ENCODE data around the gene CDH3.

CDH3 gene

DNA sequence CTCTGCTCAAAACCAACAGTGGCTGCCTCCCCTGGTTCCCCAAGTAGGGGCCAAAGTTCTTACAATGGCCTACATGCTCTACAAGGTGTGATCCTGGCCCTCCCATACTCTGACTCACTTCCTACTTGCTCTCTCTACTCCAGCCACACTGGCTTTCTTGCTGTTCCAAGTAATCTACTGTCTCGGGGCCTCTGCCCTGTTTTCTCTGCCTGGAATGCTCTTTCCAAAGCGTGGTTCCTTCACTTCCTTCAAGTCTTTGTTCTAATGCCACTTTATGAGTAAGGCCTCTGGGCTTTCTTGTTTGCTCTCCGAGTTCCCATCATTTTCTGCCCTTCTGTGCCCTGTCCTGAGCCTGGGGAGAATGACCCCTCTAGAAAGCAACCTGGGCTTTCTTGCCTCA lies 4.1 kb upstream of the CDH3 start:
- Mint-ChIP-seq H3K27ac (ENCODE audit: low read depth) (no peak overlapping the region), H3K27me3 (peaks cover 64% of the 10 kb centered on the region), H3K36me3 (ENCODE audit: insufficient read depth) (no peaks in the 10 kb centered on the region), H3K4me3 (no peak overlapping the region), H3K9me3 (no peaks in the 10 kb centered on the region), H3K4me1 (peaks cover 4% of the 10 kb centered on the region)
- ATAC-seq (replicated peaks; ENCODE audit: extremely low read depth, poor library complexity, severe bottlenecking) (no peak), DNase-seq (ENCODE audit: low spot score in 2 of 2) (no peak)

DNA sequence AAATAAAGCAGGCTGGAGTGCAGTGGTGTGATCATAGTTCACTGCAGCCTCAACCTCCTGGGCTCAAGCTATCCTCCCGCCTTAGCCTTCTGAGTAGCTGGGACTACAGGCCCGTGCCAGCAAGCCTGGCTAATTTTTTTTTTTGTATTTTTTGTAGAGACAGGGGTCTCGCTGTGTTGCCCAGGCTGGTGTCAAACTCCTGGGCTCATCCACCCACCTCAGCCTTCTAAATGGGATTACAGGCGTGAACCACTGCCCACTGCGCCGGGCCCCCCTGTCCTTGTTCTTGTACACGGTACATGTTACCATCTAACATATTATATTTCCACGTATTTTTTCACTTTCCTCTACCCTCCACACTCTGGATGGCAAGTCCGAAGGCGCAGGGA lies 3.1 kb upstream of the CDH3 start:
- peaks cover 73% of the 10 kb centered on the region for H3K27me3 Mint-ChIP-seq
- H3K4me3 Mint-ChIP-seq = no peak overlapping the region
- H3K27ac Mint-ChIP-seq (ENCODE audit: low read depth) = no peak overlapping the region

DNA sequence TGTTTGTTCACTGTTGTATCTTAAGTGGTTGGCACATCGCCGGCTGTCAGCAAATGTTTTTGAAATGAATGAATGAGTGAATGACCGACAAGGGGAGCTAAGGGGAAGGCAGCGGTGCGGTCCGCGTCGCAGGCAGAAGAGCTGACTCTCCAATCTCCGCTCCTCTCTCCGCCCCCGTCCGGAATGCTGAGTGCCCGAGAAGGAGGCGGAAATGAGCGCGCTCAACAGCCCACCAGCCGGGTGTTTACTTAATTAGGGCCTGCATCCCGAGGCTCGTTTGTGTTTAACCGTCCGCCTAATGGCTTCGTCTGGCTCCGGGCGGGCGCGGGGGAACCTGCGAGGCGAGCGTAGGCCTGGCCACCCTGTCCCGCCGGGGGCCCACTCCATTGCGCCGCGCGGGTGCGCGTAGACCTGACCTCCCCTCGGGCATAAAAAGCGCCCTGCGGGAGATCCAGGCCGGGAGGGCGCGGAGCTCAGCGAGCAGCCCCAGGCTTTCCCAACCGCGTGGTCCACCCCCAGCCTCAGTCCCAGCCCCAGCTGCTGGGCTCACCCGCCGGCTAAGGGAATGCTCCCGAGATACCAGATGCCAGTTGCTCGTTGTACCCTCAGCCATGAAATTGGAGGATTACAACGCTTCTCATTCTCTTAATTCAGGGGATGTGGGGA lies 2.5 kb upstream of the CDH3 start:
- H3K9me3 Mint-ChIP-seq = no peaks in the 10 kb centered on the region
- peaks cover 4% of the 10 kb centered on the region for H3K4me1 Mint-ChIP-seq
- ATAC-seq (replicated peaks; ENCODE audit: extremely low read depth, poor library complexity, severe bottlenecking) (no peak), DNase-seq (ENCODE audit: low spot score in 2 of 2) (no peak)
- no peak overlapping the region for H3K27ac Mint-ChIP-seq (ENCODE audit: low read depth)
- H3K27me3 Mint-ChIP-seq = peaks cover 78% of the 10 kb centered on the region
- no peak overlapping the region for H3K4me3 Mint-ChIP-seq
- H3K36me3 Mint-ChIP-seq (ENCODE audit: insufficient read depth) = no peaks in the 10 kb centered on the region

More for the DNA sequence above, 3.1 kb upstream of the CDH3 start:
- ATAC-seq (replicated peaks; ENCODE audit: extremely low read depth, poor library complexity, severe bottlenecking) (no peak), DNase-seq (ENCODE audit: low spot score in 2 of 2) (no peak)
- peaks cover 4% of the 10 kb centered on the region for H3K4me1 Mint-ChIP-seq
- no peaks in the 10 kb centered on the region for H3K9me3 Mint-ChIP-seq
- H3K36me3 Mint-ChIP-seq (ENCODE audit: insufficient read depth) = no peaks in the 10 kb centered on the region

DNA sequence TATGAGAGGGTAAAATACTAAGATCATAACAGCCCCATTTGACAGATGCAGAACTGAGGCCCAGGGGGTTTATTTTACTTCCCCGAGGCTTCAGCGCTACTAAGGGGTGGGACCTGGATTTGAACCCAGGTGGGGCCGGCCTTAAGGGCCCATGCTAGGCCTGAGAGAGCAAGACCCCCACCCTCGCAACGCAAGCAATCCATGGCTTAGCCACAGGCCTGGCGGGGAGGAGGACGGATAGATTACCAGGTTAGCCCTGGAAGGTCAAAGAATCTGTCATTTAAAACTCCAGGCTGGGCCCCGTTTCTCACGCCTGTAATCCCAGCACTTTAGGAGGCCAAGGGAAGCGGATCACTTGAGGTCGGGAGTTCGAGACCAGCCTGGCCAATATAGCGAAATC lies 1.9 kb upstream of the CDH3 start:
- peak overlapping the region; percentile 52 for H3K4me3 Mint-ChIP-seq
- no peak overlapping the region for H3K27ac Mint-ChIP-seq (ENCODE audit: low read depth)
- peaks cover 80% of the 10 kb centered on the region for H3K27me3 Mint-ChIP-seq
- H3K36me3 Mint-ChIP-seq (ENCODE audit: insufficient read depth) = no peaks in the 10 kb centered on the region
- peaks cover 4% of the 10 kb centered on the region for H3K4me1 Mint-ChIP-seq
- DNase-seq (ENCODE audit: low spot score in 2 of 2) (no peak), ATAC-seq (replicated peaks; ENCODE audit: extremely low read depth, poor library complexity, severe bottlenecking) (no peak)
- no peaks in the 10 kb centered on the region for H3K9me3 Mint-ChIP-seq

DNA sequence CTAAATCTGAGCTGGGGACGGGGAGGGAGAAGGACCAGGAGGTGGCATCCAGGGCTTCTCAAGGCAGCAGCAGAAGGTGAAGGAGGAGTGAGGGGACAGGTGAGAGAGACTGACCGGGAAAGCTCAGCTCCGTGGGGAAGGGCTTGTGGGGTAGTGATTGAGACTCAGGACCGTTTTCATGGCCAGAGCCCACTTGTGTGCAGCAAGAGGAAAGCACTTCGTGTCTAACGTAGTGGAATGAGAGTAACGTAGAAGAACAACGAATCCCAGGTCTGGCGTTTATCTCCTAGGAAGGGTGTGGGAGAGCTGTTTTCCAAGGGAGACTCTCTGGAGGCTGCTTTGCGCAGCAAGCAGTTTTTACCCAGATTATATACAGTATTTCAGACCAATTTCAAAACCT lies 1.3 kb upstream of the CDH3 start:
- DNase-seq (ENCODE audit: low spot score in 2 of 2) (no peak), ATAC-seq (replicated peaks; ENCODE audit: extremely low read depth, poor library complexity, severe bottlenecking) (no peak)
- Mint-ChIP-seq H3K27me3 (peaks cover 80% of the 10 kb centered on the region), H3K27ac (ENCODE audit: low read depth) (no peak overlapping the region), H3K4me3 (peak overlapping the region; percentile 52), H3K36me3 (ENCODE audit: insufficient read depth) (no peaks in the 10 kb centered on the region), H3K9me3 (no peaks in the 10 kb centered on the region), H3K4me1 (peaks cover 4% of the 10 kb centered on the region)

DNA sequence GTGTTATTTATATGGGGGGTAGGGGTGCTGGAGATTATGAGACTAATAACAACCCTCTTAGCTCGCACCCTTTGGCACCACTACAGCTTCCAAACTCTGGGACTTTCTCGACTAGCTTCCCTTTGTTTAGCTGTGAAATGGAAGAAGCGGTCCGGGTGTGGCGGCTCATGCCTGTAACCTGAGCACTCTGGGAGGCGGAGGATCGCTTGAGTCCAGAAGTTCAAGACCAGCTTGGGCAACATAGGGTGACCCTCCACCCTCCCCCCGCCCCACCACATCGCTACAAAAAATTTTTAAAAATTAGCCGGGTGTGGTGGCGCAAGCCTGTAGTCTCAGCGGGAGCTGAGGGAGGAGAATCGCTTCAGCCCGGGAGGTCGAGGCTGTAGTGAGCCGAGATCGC lies 814 bp upstream of the CDH3 start:
- Mint-ChIP-seq H3K36me3 (ENCODE audit: insufficient read depth) (no peaks in the 10 kb centered on the region), H3K4me3 (peak overlapping the region; percentile 52), H3K4me1 (peaks cover 4% of the 10 kb centered on the region), H3K9me3 (no peaks in the 10 kb centered on the region), H3K27me3 (peaks cover 83% of the 10 kb centered on the region), H3K27ac (ENCODE audit: low read depth) (no peak overlapping the region)
- DNase-seq (ENCODE audit: low spot score in 2 of 2) = no peak
- no peak for ATAC-seq (replicated peaks; ENCODE audit: extremely low read depth, poor library complexity, severe bottlenecking)

DNA sequence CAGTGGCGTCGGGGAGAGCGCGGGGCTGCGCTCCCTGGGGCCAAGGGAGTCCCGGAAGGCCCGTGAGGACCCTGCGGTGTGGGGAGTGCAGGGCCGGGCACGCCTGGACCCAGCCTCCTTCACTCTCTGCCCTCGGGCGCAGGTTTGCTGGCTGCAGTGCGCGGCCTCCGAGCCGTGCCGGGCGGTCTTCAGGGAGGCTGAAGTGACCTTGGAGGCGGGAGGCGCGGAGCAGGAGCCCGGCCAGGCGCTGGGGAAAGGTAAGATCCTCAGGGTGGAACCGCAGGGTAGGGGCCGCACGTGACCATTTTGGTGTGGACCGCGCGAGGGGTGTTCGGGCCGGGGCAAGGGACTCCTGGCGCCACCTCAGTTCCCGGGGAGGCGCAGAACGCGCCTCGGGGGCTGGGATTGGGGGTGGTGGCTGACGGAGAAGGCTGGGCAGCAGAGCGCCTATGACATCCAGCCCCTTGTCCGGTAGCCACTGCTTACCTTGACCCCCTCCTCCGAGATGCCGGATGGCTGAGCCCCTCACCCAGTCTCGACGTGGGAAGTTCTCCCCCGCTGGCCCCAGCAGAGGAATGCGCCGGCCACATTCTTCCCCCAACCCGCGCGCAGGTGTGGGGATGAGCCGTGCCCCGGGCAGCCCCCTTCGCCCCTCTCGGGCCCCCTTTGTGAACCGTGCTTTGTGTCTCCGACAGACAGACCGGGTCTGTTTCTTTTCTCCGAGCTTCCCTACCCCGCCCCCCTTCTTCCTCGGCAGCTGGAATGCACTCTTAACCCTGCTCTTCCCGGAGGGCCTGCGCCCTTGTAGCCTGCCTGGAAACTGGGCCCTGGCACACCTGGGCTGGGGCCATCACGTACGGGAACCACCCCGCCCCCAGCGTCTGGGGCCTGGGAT lies 631 bp downstream of the CDH3 start:
- peaks cover 91% of the 10 kb centered on the region for H3K27me3 Mint-ChIP-seq
- DNase-seq (ENCODE audit: low spot score in 2 of 2) (no peak), ATAC-seq (replicated peaks; ENCODE audit: extremely low read depth, poor library complexity, severe bottlenecking) (no peak)
- no peak overlapping the region for H3K27ac Mint-ChIP-seq (ENCODE audit: low read depth)
- peak overlapping the region; percentile 29 for H3K4me3 Mint-ChIP-seq
- peaks cover 4% of the 10 kb centered on the region for H3K4me1 Mint-ChIP-seq
- H3K9me3 Mint-ChIP-seq = no peaks in the 10 kb centered on the region
- H3K36me3 Mint-ChIP-seq (ENCODE audit: insufficient read depth) = no peaks in the 10 kb centered on the region

DNA sequence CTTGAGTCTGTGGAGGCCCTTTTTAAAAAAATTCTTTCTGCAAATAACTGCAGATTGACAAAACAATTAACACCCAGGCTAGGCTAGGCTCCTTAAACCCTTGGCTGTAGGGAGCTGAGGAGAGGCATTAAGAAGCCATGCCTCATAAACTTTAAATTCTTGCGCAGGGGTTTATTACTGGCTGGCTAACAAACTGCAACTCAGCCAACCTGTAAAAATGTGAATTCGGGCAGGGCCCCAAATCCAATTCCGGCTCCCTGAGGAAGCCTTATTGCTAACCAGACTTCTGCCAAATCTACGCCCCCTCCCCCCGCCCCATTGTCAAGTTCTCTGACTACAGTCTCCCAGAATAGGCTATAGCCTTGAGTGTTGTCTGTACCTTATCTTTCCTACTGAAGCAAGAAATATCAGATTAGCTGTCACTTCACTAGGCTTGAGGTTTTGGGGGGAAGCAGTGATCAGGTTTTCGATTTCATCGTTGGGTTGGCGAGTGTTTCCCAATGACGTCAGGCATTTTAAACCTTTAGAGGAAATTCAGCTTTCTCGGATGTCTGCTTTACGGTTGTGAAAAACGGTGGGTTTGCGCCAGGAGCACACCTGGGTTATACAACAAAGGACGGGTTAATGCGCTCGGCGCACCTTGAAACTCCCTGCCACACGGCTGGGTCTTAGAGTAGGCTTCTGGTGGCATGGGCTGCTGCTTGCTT lies 2.0 kb downstream of the CDH3 start:
- Mint-ChIP-seq H3K9me3 (no peaks in the 10 kb centered on the region), H3K27ac (ENCODE audit: low read depth) (no peak overlapping the region), H3K27me3 (peaks cover 88% of the 10 kb centered on the region), H3K4me3 (peak overlapping the region; percentile 29), H3K4me1 (peaks cover 4% of the 10 kb centered on the region), H3K36me3 (ENCODE audit: insufficient read depth) (no peaks in the 10 kb centered on the region)
- DNase-seq (ENCODE audit: low spot score in 2 of 2) (no peak), ATAC-seq (replicated peaks; ENCODE audit: extremely low read depth, poor library complexity, severe bottlenecking) (no peak)

DNA sequence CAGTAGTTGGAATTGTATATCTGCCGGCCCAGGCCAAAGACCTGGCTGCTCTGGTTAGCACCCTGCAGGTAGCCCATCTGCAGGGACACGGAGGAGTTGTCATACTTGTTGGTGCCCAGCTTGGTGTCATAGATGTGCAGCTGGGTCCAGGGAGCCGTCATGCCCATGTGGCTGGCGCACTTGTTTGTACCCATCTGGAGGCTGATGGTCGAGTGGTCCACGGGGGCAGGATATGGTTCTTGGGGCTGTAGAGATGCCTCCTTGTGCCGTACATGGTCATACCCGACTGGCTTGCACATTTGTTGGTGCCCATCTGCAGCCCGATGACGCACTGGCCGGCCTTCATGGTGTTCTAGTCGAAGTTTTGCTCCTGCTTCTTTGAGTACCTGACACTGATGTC lies 6.0 kb downstream of the CDH3 start:
- DNase-seq (ENCODE audit: low spot score in 2 of 2) = no peak
- no peak for ATAC-seq (replicated peaks; ENCODE audit: extremely low read depth, poor library complexity, severe bottlenecking)
- no peaks in the 10 kb centered on the region for H3K4me1 Mint-ChIP-seq
- no peak overlapping the region for H3K27ac Mint-ChIP-seq (ENCODE audit: low read depth)
- H3K27me3 Mint-ChIP-seq = peaks cover 53% of the 10 kb centered on the region
- H3K36me3 Mint-ChIP-seq (ENCODE audit: insufficient read depth) = no peaks in the 10 kb centered on the region
- H3K4me3 Mint-ChIP-seq = no peak overlapping the region
- H3K9me3 Mint-ChIP-seq = no peaks in the 10 kb centered on the region

DNA sequence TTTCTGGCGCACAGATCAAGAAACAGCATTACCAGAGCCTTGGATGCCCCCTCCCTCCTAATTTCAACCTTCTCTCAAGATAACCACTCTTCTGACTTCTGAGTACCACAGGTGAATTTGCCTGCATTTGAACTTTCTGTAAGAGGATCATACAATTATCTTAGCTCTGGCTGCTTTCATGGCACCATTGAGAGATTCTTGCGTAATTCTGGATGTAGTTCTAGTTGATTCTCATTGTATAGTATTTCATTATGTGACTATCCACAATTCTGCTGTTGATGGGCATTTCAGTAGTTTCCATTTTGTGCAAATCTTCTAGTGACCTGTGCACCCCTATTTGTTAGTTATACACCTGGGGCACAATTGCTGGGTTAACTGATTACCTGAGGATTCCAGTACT lies 7.5 kb downstream of the CDH3 start:
- no peak overlapping the region for H3K4me3 Mint-ChIP-seq
- no peaks in the 10 kb centered on the region for H3K9me3 Mint-ChIP-seq
- DNase-seq (ENCODE audit: low spot score in 2 of 2) (no peak), ATAC-seq (replicated peaks; ENCODE audit: extremely low read depth, poor library complexity, severe bottlenecking) (no peak)
- H3K27me3 Mint-ChIP-seq = peaks cover 46% of the 10 kb centered on the region
- no peaks in the 10 kb centered on the region for H3K36me3 Mint-ChIP-seq (ENCODE audit: insufficient read depth)
- no peak overlapping the region for H3K27ac Mint-ChIP-seq (ENCODE audit: low read depth)
- no peaks in the 10 kb centered on the region for H3K4me1 Mint-ChIP-seq

DNA sequence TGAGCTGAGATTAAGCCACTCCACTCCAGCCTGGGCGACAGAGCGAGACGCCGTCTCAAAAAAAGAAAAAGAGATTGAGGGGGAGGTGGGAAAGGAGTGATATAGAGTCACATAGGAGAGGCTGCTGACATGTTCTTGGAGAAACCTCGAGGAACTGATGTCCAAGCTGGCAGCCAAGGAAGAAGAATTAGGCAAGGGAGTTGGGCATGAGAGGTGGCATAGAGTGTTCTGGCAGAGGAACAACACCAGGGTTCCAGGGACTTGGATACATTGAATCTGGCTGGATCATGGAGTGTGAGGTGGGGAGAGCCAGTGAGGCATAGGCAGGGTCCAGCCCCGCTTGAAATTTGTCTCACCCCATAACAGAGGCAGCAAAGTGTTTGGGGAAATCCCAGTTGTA lies 10.7 kb downstream of the CDH3 start:
- DNase-seq (ENCODE audit: low spot score in 2 of 2) (no peak), ATAC-seq (replicated peaks; ENCODE audit: extremely low read depth, poor library complexity, severe bottlenecking) (no peak)
- Mint-ChIP-seq H3K27me3 (peaks cover 32% of the 10 kb centered on the region), H3K36me3 (ENCODE audit: insufficient read depth) (no peaks in the 10 kb centered on the region), H3K4me1 (no peaks in the 10 kb centered on the region), H3K9me3 (no peaks in the 10 kb centered on the region), H3K4me3 (no peak overlapping the region), H3K27ac (ENCODE audit: low read depth) (no peak overlapping the region)

DNA sequence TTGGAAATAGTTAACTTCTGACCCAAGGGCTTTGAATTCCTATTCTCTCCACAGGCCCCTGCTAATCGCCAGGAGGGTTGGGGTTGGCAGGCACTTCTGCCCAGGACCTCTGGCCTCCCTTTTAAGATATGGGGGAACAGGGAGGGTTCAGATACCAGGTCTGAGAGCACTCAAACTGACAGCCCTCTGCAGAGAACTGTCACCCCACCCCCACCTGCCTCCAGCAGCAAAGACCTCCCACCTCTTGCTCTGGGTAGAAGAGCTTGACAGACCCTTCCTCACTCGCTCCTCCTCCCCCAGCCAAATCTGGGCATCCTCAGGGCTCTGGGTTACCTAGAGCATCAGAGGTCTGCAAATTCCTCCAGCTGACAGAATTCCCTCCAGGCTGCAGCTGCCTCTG lies 11.6 kb downstream of the CDH3 start:
- ATAC-seq (replicated peaks; ENCODE audit: extremely low read depth, poor library complexity, severe bottlenecking) = no peak
- Mint-ChIP-seq H3K27ac (ENCODE audit: low read depth) (no peak overlapping the region), H3K4me1 (no peaks in the 10 kb centered on the region), H3K27me3 (peaks cover 32% of the 10 kb centered on the region), H3K9me3 (no peaks in the 10 kb centered on the region), H3K4me3 (no peak overlapping the region), H3K36me3 (ENCODE audit: insufficient read depth) (no peaks in the 10 kb centered on the region)
- no peak for DNase-seq (ENCODE audit: low spot score in 2 of 2)

Measured in central memory CD8-positive, alpha-beta T cell (primary cell).